ENCODE results near the gene VIL1.

GRCh38 chr2:218399391-218400166 is 19.3 kb upstream of the VIL1 start, which contains the start of gene CTDSP1:
- TF ChIP-seq ZNF416 (CRISPR knock-in tag; IDR thresholded peaks at IDR 0.05) (0 out of 2 replicates have a peak, but pooled peaks have one; percentile 49), ELF4 (CRISPR knock-in tag; IDR thresholded peaks at IDR 0.05; ENCODE audit: low read depth) (no peak), MAX (CRISPR knock-in tag; IDR thresholded peaks at IDR 0.05) (peak; percentile 77; the same call in 1 of the 2 replicates), CTCF (IDR thresholded peaks at IDR 0.05) (no peak), GABPB1 (CRISPR knock-in tag; IDR thresholded peaks at IDR 0.05) (0 out of 2 replicates have a peak, but pooled peaks have one; percentile 53), ETV6 (CRISPR knock-in tag; IDR thresholded peaks at IDR 0.05) (0 out of 2 replicates have a peak, but pooled peaks have one; percentile 40)
